Mesothelial cell of epicardium (in vitro differentiated cells): ENCODE data around the gene RAPGEF3. TPM values are rescaled to one million over a fixed set of nuclear protein-coding genes. Genes with fewer than 3 reads are reported as not detected.
A peak's percentile ranks its signal among the peaks of the same experiment; 100 is the strongest.

ENCODE experiments used
- DNase-seq, 2 experiments: peaks; one replicate each; pipeline ENCODE4 v3.0.0; 2021; ENCODE audit warnings: low spot score in 2 of 2; ENCODE audit not compliant: unreplicated experiment in 2 of 2
- H3K27ac Mint-ChIP-seq: 2 replicates; pipeline ENCODE4 v1.8.0; 2021; ENCODE audit warnings: mixed read lengths
- H3K27me3 Mint-ChIP-seq: 2 replicates; pipeline ENCODE4 v1.8.0; 2021; ENCODE audit warnings: low read depth, mixed read lengths
- H3K36me3 Mint-ChIP-seq: 2 replicates; pipeline ENCODE4 v1.8.0; 2021; ENCODE audit warnings: mixed read lengths
- H3K4me1 Mint-ChIP-seq: 2 replicates; pipeline ENCODE4 v1.8.0; 2021; ENCODE audit warnings: mixed read lengths
- H3K4me3 Mint-ChIP-seq: 2 replicates; pipeline ENCODE4 v1.8.0; 2021; ENCODE audit warnings: mild to moderate bottlenecking, moderate library complexity, mixed read lengths
- H3K9me3 Mint-ChIP-seq: 2 replicates; pipeline ENCODE4 v1.8.0; 2021; ENCODE audit warnings: mixed read lengths
- CTCF ChIP-seq: fragments of 200-600 bp; sonication (generic); IDR thresholded peaks from one replicate; pipeline ENCODE4 v1.5.0; 2021; ENCODE audit warnings: antibody characterized with exemption; ENCODE audit not compliant: unreplicated experiment
- total RNA-seq: library from RNA; stranded (reverse); gene quantifications from 3 replicates; pipeline ENCODE4 v1.2.1, GENCODE V29; 2021

RAPGEF3 gene
- total RNA-seq, 1 donor from 2014 or later, result 19.4 TPM

- no peaks in the 10 kb centered on the region for H3K27me3 Mint-ChIP-seq
- no peak overlapping the region for H3K4me3 Mint-ChIP-seq
- no peaks in the 10 kb centered on the region for H3K36me3 Mint-ChIP-seq
- TF ChIP-seq CTCF, result no peak
- peaks cover 41% of the 10 kb centered on the region for H3K4me1 Mint-ChIP-seq
- H3K27ac Mint-ChIP-seq, result peak overlapping the region; percentile 71
- no peaks in the 10 kb centered on the region for H3K9me3 Mint-ChIP-seq
- DNase-seq, result no peak
These were observed 35.6 kb downstream of the RAPGEF3 start for GRCh38 chr12:47722941-47723631.

- no peaks in the 10 kb centered on the region for H3K36me3 Mint-ChIP-seq
- no peaks in the 10 kb centered on the region for H3K9me3 Mint-ChIP-seq
- H3K27ac Mint-ChIP-seq, result peak overlapping the region; percentile 71
- TF ChIP-seq CTCF, result no peak
- H3K27me3 Mint-ChIP-seq, result no peaks in the 10 kb centered on the region
- DNase-seq, result no peak
- no peak overlapping the region for H3K4me3 Mint-ChIP-seq
- H3K4me1 Mint-ChIP-seq, result peaks cover 49% of the 10 kb centered on the region
These were observed 36.4 kb downstream of the RAPGEF3 start for GRCh38 chr12:47722136-47722834.

GRCh38 chr12:47721431-47721973, 37.2 kb downstream of the RAPGEF3 start:
- H3K27ac Mint-ChIP-seq, result no peak overlapping the region
- peaks cover 51% of the 10 kb centered on the region for H3K4me1 Mint-ChIP-seq
- no peak overlapping the region for H3K4me3 Mint-ChIP-seq

GRCh38 chr12:47718531-47718930, 40.1 kb downstream of the RAPGEF3 start:
- Mint-ChIP-seq H3K36me3 (no peaks in the 10 kb centered on the region), H3K27ac (no peak overlapping the region)

More at GRCh38 chr12:47721431-47721973, 37.2 kb downstream of the RAPGEF3 start:
- Mint-ChIP-seq H3K36me3 (no peaks in the 10 kb centered on the region), H3K27me3 (no peaks in the 10 kb centered on the region), H3K9me3 (no peaks in the 10 kb centered on the region)
- DNase-seq, result no peak
- no peak for TF ChIP-seq CTCF

More at GRCh38 chr12:47718531-47718930, 40.1 kb downstream of the RAPGEF3 start:
- Mint-ChIP-seq H3K27me3 (no peaks in the 10 kb centered on the region), H3K4me1 (peaks cover 37% of the 10 kb centered on the region), H3K9me3 (no peaks in the 10 kb centered on the region), H3K4me3 (no peak overlapping the region)
- no peak for TF ChIP-seq CTCF
- no peak for DNase-seq
